Measurements from ENCODE around the gene PLEKHA4.
"Not testable (repeated sequence)": the region's sequence is repeated elsewhere in the genome, so short reads cannot be mapped to it uniquely, and the experiment has no call there.

The PLEKHA4 gene

DNA sequence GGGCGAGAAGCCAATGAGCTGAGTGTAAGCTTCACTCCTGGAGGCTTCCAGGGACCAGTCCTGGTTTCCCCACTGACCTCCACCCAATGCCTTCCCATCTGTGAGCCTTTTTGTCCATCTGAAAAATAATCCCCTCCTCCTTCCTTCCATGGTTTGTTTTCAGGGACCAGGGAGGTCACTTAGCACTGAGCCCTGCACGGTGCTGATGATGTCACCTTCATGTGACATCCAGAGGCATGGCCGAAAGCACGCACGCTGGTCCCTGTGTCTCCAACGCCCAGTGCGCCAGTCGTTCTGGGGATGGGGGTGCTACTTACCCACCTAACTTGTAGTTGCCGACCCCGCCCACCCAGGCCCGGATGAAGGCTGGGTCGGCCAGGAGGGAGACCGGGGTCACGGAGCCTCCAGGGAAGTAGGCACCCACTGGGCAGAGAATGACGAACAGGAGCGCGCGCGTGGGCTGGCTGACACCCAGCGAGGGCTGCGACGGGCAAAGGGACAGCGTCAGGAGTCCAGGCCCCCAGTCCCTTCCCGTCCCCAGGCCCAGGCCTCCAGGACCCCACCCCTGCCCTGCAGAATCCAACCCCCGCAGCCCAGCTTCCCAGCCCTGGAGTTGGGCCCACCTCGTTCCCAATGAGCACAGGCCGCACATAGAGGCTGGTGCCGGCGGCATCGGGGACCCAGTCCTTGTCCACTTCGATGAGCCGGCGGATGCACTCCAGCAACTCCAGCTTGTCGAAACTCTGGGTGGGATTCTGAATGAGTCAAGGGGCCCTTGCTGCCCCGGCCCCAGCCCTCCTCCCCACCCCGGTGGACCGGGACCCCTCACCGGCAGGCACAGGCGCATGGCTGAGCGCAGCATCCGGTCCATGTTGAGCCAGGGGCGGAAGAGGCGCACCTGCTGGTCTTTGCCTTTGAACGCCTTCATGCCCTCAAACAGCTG lies 68.8 kb downstream of the PLEKHA4 start:
- no peak for DNase-seq (ENCODE audit: low read depth in 2 of 2, low spot score in 1 of 2)

DNA sequence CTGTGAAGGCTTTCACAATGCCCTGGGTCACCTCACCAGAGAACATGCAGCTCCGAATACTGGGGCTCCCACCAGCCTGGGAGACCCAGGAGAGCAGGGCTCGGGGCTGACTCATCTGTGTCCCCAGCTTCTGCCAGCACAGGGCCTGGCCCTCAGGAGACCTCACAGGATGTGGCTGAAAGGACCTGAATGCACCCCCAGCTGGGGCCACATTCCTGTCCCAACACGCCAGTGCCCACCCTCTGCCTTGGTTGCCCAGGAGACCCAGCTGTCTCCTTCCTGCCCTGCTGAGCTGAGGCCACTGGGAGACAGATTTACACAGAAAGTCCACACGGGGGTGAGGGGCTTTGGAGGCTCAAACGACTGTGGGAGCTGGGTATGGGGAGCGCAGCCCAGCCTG lies 69.5 kb downstream of the PLEKHA4 start:
- no peak for DNase-seq (ENCODE audit: low read depth in 2 of 2, low spot score in 1 of 2)

DNA sequence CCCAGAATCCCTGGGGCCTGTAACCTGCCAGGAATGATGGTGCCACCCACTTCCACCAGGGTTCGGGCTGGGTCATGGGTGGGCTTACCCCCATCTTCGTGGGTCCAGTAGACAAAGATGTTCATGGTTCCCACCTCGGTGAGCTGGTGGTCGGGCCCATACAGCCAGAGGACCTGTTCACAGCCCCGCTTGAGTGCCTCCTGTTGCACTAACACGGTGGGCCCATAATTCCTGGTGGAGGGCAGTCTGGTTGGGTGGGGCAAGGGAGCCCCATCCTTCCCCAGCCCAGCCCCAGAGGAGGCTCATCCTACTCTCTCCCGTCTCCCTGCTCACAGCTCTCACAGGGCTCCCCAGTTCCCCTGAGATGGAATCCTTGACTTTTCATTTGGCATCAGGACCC lies 71.3 kb downstream of the PLEKHA4 start:
- no peak for DNase-seq (ENCODE audit: low read depth in 2 of 2, low spot score in 1 of 2)

DNA sequence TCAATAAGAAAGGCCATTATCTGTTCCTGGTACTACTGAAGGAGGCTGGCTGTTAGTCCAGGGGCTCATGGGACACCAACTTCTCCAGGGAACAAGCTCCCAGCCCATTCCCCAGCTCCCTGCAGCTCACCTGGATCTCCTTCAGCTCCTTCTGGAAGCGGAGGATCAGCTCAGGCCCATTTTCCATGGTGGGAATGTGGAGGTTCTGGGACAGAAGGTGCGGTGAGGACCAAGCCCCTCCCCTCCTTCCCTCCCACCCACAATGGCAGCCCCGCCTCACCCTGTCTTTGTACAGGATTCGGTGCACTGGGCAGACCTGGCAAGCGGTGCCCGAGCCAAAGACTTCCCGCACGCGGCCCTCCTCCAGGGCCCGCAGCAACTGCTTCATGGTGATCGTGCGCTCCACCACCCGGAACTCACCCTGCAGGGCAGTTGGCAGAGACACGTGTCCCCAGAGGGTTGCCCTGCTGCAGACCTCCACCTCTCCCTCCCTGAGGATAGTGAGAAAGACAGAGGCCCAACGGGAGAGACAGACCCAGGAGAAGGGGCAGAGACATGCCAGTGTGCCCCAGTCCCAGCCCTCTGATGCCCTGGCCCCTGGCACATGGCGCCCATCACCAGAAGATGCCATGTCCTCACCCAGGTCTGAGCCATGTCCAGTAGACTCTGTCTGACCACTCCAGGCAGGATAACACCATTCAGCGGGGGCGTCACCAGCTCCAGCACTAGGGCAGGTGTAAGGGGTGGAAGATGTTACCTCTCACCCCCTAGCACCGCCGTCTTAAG lies 71.9 kb downstream of the PLEKHA4 start:
- DNase-seq (ENCODE audit: low read depth in 2 of 2, low spot score in 1 of 2), result no peak

DNA sequence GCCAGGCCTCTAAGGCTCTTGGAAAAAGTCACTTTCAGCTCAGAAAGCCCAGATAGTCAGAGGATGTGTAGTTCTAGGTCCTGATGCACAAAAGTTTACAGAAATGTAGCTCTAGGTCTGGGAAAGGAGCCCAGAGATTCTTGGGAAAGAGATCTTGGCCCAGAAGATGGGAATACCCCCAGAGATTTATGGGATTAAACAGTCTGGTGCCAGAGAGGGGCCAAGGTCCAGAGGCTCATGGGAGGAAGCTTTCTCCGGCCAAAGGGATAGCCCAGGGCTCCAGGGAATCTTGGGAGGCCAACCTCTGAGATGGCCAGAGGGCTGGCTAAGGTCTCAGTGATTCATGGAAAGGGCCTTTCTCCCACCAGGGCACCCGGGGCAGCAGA lies 72.7 kb downstream of the PLEKHA4 start:
- DNase-seq (ENCODE audit: low read depth in 2 of 2, low spot score in 1 of 2), result no peak

DNA sequence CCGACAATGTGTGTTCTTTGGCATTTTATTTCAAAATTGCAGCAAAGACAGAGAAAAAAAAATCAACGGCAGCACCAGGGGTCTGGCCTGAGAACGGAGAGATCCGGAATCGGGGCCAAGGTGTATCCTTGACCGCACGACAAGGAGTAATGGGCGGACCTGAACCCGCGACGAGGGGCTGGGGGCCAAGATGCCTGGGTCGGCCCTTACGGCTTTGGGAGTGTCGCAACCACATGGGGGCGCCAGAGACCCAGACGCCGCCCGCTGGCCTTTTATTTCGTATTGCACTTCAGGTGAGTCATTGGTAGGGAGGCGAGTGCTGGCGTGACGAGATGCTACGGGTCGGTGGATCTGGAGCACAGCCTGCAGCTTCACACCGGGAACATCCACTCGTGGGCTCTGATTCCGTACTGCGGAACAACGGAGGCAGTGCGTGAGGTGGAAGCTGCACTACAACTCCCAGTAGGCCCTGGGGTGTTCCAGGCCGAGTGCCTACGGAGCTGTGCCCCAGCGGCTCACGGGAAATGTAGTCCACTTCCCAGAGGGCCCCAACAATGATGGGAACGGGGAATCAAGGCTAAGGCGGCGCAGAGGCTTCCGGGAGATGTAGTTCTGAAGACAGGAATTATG lies 73.2 kb downstream of the PLEKHA4 start:
- peak; percentile 63 to 66 for DNase-seq (ENCODE audit: low read depth in 2 of 2, low spot score in 1 of 2)

DNA sequence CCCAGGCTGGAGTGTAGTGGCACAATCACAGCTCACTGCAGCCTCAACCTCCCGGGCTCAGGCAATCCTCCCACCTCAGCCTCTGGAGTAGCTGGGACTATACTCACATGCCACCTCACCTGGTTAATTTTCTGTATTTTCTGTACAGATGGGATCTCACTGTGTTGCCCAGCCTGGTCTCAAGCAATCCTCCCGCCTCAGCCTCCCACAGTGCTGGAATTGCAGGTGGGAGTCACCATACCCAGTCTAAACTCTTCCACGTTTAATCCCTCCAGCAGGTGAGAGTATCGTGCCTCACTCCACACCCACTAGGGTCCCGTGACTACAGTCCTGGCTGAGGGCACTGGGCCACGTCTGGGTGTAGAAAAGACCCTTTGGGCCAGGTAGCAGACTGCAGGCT lies 74.1 kb downstream of the PLEKHA4 start:
- no peak for DNase-seq (ENCODE audit: low read depth in 2 of 2, low spot score in 1 of 2)

DNA sequence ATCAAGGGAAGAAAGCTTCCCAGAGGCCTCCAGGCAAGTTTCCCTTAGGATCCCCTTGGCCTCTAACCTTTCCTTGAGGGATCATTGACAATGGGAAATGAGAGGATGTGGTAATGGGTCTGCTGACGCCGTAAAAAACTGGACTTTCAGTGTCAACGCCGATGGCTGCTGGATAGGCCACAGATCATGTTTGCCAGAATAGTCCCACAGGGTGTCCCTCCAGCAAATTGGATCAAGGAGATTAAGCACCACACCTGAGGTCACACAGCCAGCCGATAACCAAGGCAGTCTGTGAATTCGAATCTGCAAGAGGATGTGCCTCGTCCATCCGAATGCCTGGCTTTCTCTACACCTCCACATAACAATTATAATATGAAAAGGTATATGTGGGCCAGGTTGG lies 75.1 kb downstream of the PLEKHA4 start:
- DNase-seq (ENCODE audit: low read depth in 2 of 2, low spot score in 1 of 2), result no peak

DNA sequence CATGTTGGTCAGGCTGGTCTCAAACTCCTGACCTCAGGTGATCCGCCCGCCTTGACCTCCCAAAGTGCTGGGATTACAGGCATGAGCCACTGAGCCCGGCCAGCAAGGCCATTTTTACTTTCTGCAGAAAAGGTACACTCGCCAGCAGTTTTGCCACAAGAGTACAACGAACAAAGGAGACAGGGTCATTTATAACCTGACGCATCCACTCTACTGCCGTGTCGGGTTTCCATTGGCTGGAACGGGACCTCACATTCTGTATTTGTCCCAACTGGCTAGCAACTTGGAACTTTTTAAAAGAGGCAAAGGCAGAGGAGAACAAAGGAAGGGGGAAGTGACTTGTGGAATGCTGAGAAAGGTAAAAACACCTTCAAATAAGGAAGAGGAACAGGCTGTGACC lies 81.1 kb downstream of the PLEKHA4 start:
- not testable (repeated sequence) for DNase-seq (ENCODE audit: low read depth in 2 of 2, low spot score in 1 of 2)
